ENCODE results near the gene COQ9.

DNA sequence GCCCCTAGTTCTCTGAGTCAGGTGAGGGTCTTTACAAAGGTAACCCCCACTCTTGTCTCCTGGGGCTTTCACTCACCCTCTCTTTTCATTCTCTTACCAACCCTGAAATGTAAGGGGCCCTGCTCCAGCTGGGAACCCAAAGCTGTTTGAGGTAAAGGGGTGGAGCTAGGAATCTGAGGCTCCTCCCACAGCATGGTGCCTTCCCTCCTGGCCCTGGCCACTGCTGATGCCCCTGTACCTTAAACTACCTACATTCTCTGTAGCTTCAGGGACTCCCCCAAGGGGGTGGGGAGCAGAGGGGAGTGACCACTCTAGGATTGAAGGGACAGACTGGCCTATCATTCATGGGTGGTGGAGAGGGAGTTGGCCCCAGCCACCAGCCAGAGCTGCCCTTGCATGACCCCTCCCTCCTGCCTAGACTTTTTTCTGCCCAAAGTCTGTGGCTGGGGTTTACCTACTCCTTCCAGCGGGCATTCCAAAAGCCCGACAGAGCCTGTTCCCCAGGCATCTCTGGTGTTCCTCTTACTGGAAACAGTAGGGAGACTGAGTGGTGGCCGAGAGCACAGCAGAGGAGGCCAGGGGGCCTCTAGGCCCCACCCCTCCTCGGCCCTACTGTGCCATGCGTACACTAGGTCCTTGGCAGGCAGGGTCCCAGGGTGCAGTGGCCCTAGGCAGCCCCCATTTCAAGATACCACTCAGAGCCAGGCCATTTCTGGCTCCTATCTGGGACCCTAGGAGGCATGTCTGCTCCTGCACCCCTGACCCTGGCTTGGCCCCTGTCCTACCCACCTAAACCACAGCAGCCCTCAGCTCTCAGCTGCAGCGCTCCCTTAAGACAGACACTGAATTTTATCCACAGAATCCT lies 29.5 kb downstream of the COQ9 start:
- TF ChIP-seq POLR2AphosphoS5 (IDR thresholded peaks at IDR 0.05) = no peak
- TF ChIP-seq CTCF (IDR thresholded peaks at IDR 0.05) = no peak
- no peak for TF ChIP-seq POLR2A (IDR thresholded peaks at IDR 0.05)
